ENCODE results near the gene COX5A. TPM values are rescaled to one million over a fixed set of nuclear protein-coding genes. Genes with fewer than 3 reads are reported as not detected.

COX5A gene
- total and polyA plus RNA-seq, 2 of the 13 experiments (the other 11 are each of a cell fraction or from before 2014, with no cell fraction given) = 158 to 218 TPM

DNA sequence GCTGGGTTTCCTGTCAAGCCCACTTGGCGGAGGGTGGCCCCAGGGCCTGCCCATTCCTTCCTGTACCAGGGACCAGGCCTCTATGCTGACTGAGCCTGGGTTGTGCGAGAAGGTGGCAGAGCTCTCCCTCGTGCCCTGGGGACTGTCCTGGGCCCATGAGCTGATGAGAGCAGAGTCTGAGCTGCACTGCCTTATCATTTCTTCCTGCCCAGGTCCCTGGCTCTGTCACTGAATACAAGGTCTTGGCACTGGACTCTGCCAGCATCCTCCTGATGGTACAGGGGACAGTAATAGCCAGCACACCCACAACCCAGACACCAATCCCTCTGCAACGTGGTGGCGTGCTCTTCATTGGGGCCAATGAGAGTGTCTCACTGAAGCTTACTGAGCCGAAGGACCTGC, 40.6 kb downstream of the COX5A start (continued):
- TF ChIP-seq, protein P1, sequence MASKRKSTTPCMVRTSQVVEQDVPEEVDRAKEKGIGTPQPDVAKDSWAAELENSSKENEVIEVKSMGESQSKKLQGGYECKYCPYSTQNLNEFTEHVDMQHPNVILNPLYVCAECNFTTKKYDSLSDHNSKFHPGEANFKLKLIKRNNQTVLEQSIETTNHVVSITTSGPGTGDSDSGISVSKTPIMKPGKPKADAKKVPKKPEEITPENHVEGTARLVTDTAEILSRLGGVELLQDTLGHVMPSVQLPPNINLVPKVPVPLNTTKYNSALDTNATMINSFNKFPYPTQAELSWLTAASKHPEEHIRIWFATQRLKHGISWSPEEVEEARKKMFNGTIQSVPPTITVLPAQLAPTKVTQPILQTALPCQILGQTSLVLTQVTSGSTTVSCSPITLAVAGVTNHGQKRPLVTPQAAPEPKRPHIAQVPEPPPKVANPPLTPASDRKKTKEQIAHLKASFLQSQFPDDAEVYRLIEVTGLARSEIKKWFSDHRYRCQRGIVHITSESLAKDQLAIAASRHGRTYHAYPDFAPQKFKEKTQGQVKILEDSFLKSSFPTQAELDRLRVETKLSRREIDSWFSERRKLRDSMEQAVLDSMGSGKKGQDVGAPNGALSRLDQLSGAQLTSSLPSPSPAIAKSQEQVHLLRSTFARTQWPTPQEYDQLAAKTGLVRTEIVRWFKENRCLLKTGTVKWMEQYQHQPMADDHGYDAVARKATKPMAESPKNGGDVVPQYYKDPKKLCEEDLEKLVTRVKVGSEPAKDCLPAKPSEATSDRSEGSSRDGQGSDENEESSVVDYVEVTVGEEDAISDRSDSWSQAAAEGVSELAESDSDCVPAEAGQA (IDR thresholded peaks at IDR 0.05; ENCODE audit: low read depth) = no peak
- TF ChIP-seq, protein P1 (CRISPR knock-in tag; IDR thresholded peaks at IDR 0.05; ENCODE audit: borderline replicate concordance) = no peak
- TF ChIP-seq MAF1 (CRISPR knock-in tag; IDR thresholded peaks at IDR 0.05; ENCODE audit: borderline replicate concordance) (no peak), ZNF326 (CRISPR knock-in tag; IDR thresholded peaks at IDR 0.05; ENCODE audit: borderline replicate concordance) (no peak)

DNA sequence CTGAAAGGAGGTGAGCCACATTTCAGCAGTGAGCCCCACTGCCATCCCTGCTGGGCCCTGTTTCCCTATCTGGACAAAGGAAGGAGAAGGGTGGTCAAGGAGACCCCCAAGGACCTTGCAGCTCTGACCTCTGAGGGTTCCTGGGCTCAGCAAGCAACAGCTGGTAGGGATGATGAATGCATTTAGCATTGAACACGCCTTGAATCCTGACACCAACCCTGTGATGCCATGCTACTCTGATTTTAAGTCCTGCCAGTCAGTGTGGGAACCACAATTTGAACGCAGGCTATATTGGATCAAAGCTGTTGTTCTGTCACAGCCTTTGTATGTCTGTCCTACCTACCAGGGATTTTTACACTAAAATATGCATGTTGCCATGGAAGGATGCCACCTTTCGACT, 41.6 kb downstream of the COX5A start:
- no TSS peak for BruUV-seq (replicated peaks)
- Histone ChIP-seq H3K9me3 (ENCODE audit: low read length) (no peaks in the 10 kb centered on the region), H3K9ac (ENCODE audit: insufficient read depth, low read depth, low read length) (no peak overlapping the region), H4K20me1 (ENCODE audit: insufficient read depth, low read length) (no peaks in the 10 kb centered on the region; the same call in 1 of the 2 replicates), H3K4me3 (replicated peaks in 1 of 3; ENCODE audit: insufficient read depth in 1 of 3, low read depth in 2 of 3, low read length in 3 of 3) (no peak overlapping the region), H3K27me3 (ENCODE audit: control insufficient read depth in 1 of 2, insufficient read depth in 2 of 2, low read length in 2 of 2) (no peaks in the 10 kb centered on the region), H3K36me3 (replicated peaks in 1 of 2; ENCODE audit: control insufficient read depth in 1 of 2, insufficient read depth in 2 of 2, low read length in 2 of 2) (peaks cover 19 to 42% of the 10 kb centered on the region in 2 experiments), H3K27ac (ENCODE audit: extremely low read length, insufficient read depth, low read length) (no peak overlapping the region), H3K79me2 (ENCODE audit: insufficient read depth, low read length) (no peaks in the 10 kb centered on the region), H2AFZ (ENCODE audit: low read length) (no peak overlapping the region), H3K4me2 (ENCODE audit: low read depth, low read length) (no peak overlapping the region), H3K4me1 (ENCODE audit: insufficient read depth, low read length) (peaks cover 10% of the 10 kb centered on the region)
- ATAC-seq (no peak), DNase-seq (ENCODE audit: low spot score) (no peak), FAIRE-seq (no peak)
- TF ChIP-seq ZEB1 (IDR thresholded peaks at IDR 0.05; ENCODE audit: insufficient replicate concordance, low read depth) (no peak), POLR2AphosphoS5 (IDR thresholded peaks at IDR 0.05; ENCODE audit: low read depth, low read length) (0 out of 2 replicates have a peak, but pooled peaks have one; percentile 6), SMC3 (IDR thresholded peaks at IDR 0.05; ENCODE audit: low read length) (no peak), ZNF737 (CRISPR knock-in tag; IDR thresholded peaks at IDR 0.05; ENCODE audit: borderline replicate concordance) (no peak), ZFAT (CRISPR knock-in tag; conservative IDR thresholded peaks at IDR 0.05) (no peak), RBFOX2 (IDR thresholded peaks at IDR 0.05; ENCODE audit: low read depth, low read length) (0 out of 2 replicates have a peak, but pooled peaks have one; percentile 24), POLR2A (IDR thresholded peaks at IDR 0.05; ENCODE audit: insufficient read depth in 1 of 2, low read depth in 2 of 2, low read length in 2 of 2) (peak in 1 of 2 experiments; percentile 18; a peak in 1 of 4 replicates), CREM (IDR thresholded peaks at IDR 0.05) (no peak), CREM (CRISPR knock-in tag; IDR thresholded peaks at IDR 0.05) (no peak), ZNF747 (CRISPR knock-in tag; IDR thresholded peaks at IDR 0.05; ENCODE audit: borderline replicate concordance) (no peak)
- intact Hi-C loops (cut with micrococcal nuclease; ENCODE audit: unreplicated experiment) = no loop called here
- ChIA-PET POLR2A (interaction anchor here (0.9 to 2.7 kb wide), 2 partner anchors 10 kb away, joined by 3 to 28 read pairs; partner anchors contain the start of gene FAM219B), CTCF (ENCODE audit: low intra/inter-chr PET ratio, low total read pairs) (no interaction called here)
- in situ Hi-C loops (cut with HindIII; ENCODE audit: extremely low pct_ligation_motif_present, low pct_unique_long_range_greater_than_20kb) = no loop called here
- WGBS (ENCODE audit: low lambda C conversion rate) = 100% methylated on average over 3 of the region's 3 CpGs

All from HepG2 (cell line).